Islet precursor cell (in vitro differentiated cells): Measurements from ENCODE around the gene CDX2.

Source experiments
- DNase-seq: peaks from one replicate; pipeline ENCODE4 v3.0.0-alpha.2; 2018

CDX2 gene

DNA sequence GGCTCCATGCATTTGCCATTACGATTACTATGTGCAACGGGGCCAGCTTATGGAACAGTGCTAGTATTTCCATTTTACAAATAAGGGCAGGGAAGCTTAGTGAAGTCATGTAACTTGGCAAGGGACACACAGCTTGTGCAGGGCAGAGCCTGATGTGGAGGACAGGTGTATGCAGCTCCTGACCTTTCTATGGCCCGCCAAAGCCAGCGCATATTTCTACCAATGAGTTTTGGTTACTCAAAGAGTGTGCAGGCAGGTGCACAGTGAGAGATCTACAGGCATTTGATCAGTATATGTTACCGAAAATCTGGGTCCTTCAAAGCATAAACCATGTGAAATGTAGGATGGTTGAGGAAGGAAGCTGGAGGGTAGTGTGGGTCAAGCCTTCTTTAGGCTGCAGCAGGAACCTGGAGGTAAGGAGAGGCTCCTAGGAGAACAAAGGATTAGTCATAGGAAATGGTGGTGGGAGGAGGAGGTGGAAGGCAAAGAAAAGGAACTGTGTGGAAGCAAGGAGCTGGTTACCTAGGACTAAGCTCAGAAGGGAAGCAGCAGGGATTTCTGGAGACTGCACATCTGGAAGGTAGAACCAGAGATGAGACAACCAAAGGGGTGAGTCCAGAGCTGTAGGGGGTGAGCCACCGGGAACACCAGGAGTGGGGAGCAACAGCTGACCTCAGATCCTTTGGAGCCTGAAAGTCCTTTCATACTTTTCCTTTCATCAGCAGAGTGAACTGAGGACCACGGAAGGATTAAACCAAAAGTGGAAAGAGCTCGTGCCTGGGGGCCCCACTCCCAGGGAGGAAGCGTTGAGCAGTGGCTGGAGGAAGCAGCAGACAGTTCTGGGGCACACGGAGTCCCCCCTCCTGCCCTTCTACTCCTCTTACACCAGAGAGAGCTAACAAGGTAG is 53.6 kb downstream of the CDX2 start:
- DNase-seq: no peak

DNA sequence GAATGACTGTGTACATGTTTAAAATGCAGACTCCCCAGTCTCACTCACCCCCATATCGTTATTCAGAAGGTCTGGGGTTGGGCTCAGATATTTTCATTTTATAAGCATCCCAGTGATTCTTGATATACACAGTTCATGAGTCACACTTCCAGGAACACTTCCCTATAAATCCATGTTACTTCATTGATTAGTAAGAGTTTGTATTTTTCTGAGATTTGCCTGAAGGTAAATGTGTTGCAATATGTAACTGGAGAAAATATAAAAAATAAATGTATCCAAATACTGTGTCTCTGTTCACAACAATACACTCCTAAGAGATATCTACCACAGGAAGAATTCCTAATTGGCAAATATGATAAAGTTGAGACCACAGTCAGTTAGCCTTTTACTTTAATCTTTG is 56.0 kb downstream of the CDX2 start:
- no peak for DNase-seq

DNA sequence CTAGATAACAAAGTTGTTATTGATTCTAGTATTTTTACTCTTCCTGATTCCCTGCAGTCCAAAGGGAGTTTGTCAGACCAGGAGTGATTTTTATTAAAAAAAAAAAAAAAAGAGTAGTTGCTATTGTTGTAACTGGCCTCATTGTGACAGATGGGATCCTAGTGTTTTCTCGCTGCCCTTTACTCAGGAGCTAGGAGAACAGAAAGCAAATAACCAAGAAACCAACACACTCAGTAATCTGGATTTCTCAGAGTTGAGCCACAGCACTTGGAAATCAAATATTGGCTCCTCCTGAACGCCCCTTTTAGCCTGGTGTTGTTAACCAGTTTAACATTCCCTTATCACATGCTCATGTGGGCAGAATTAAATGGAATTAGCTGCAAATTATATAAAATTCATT is 57.6 kb downstream of the CDX2 start:
- no peak for DNase-seq
